ENCODE results near the gene SSBP4.

GRCh38 chr19:18442941-18443340 is 23.7 kb downstream of the SSBP4 start:
- TF ChIP-seq POLR2A (IDR thresholded peaks at IDR 0.05): no peak
- TF ChIP-seq CTCF (IDR thresholded peaks at IDR 0.05): no peak
